SK-N-MC (cell line): ENCODE results near the gene MYL10.
"Not testable (repeated sequence)": the region's sequence is repeated elsewhere in the genome, so short reads cannot be mapped to it uniquely, and the experiment has no call there.

Experiments used
- DNase-seq: peaks from one replicate; pipeline ENCODE4 v3.0.0-alpha.2; 2011; ENCODE audit warnings: low read depth, low spot score
- H3K27ac ChIP-seq: fragments of 200-600 bp; sonication (generic); 2 replicates; pipeline ENCODE4 v1.5.1; 2016; ENCODE audit warnings: mixed run types
- H3K36me3 ChIP-seq: fragments of 200-600 bp; sonication (generic); 2 replicates; pipeline ENCODE4 v1.6.1; 2017; ENCODE audit warnings: antibody characterized with exemption, low read length, mixed read lengths; ENCODE audit not compliant: insufficient read depth
- H3K4me3 ChIP-seq: fragments of 200-600 bp; sonication (generic); 2 replicates; pipeline ENCODE4 v1.5.1; 2016
- H3K9ac ChIP-seq: fragments of 200-600 bp; sonication (generic); 2 replicates; pipeline ENCODE4 v1.8.0; 2017; ENCODE audit warnings: mixed run types, mixed read lengths; ENCODE audit not compliant: insufficient read length
- H3K9me3 ChIP-seq: fragments of 200-600 bp; sonication (generic); 2 replicates; pipeline ENCODE4 v1.6.1; 2017; ENCODE audit warnings: low read depth, mild to moderate bottlenecking, antibody characterized with exemption, low read length, moderate library complexity, mixed read lengths
- EZH2 ChIP-seq: fragments of 200-600 bp; sonication (generic); IDR thresholded peaks from one replicate; pipeline ENCODE4 v1.6.1; 2017; ENCODE audit warnings: antibody characterized with exemption
- FOXP2 ChIP-seq: optimal IDR thresholded peaks from 2 replicates; pipeline ENCODE3; 2011; ENCODE audit warnings: mild to moderate bottlenecking, moderate library complexity; ENCODE audit not compliant: insufficient read depth; ENCODE audit errors: extremely low read length, control extremely low read depth
- POLR2AphosphoS5 ChIP-seq: IDR thresholded peaks from 2 replicates; pipeline ENCODE4 v1.6.1; 2012; ENCODE audit warnings: mild to moderate bottlenecking, low read depth, low read length, borderline replicate concordance

The MYL10 gene

GRCh38 chr7:101608772-101609713, 20.1 kb downstream of the MYL10 start:
- TF ChIP-seq EZH2: no peak
- no peak for TF ChIP-seq POLR2AphosphoS5
- no peak for TF ChIP-seq FOXP2
- no peak overlapping the region for H3K4me3 ChIP-seq
- H3K36me3 ChIP-seq: no peaks in the 10 kb centered on the region
- no peak overlapping the region for H3K27ac ChIP-seq
- no peak for DNase-seq
- H3K9ac ChIP-seq: no peak overlapping the region
- H3K9me3 ChIP-seq: no peaks in the 10 kb centered on the region

DNA sequence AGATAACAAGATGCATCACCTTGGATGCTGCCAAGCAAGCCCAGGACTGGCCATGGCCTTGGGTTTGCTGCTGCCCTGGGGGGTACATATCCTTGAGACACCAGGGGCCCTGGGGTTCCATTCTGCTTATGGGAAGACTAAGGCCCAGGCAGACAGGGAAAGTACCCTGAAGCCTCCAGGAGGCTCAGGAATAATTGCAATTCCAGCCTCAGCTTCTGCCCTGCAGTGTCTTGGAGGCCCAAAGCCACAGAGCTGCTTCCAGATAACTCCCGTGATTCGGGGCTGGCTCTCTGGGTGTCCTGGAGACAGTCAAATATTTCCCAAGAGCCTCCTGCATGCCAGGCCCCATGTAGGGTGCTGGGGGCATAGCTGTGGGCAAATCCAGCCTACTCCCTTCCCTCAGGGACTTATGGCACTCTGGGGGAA, 22.6 kb downstream of the MYL10 start:
- Histone ChIP-seq H3K9me3 (no peaks in the 10 kb centered on the region), H3K9ac (no peak overlapping the region), H3K27ac (no peak overlapping the region), H3K4me3 (no peak overlapping the region), H3K36me3 (no peaks in the 10 kb centered on the region)
- TF ChIP-seq EZH2: no peak
- no peak for TF ChIP-seq POLR2AphosphoS5
- no peak for TF ChIP-seq FOXP2
- no peak for DNase-seq

DNA sequence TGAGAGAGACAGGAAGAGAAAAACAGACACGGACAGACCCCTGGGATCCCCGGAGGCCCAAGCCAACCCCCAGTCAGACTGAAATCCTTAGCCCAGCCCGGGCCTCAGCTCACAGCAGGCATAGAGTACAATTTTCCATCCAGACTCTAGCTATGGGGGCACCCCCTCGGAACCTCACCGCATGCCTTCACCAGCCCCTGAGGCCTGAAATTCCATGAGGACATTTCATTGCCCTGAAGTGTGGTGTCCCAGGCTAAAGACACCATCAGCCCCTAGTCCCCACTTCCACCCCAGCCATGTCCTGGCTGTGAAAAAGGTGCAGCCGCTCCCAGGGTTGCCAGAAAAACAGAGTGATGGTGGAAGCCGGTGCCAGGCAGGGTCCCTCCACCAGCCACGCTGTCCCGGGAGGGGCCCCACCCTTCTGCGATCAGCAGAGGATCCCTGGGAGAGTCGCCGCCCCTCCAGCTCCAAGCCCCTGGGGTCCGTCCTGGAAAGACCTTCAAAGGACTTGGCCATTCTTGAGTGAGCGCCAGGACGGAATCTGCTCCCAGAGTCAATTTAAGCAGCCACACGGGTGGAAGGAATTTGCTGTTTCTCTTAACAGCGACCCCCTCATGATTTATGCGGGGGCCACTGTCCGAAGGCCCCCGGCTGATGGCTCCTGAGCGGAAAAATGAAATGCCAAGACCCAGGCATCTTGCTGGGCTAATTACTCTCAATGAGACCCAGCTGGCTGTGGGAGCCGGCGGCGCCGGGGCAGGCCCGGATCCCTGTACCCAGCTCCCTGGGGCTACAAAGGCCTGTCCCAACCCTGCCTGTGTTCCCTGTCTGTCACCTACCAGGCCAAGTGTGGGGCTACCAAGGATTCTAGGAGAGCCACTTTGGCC, 23.2 kb downstream of the MYL10 start:
- Histone ChIP-seq H3K9me3 (no peaks in the 10 kb centered on the region), H3K36me3 (no peaks in the 10 kb centered on the region), H3K4me3 (no peak overlapping the region), H3K27ac (no peak overlapping the region), H3K9ac (no peak overlapping the region)
- DNase-seq: no peak
- no peak for TF ChIP-seq POLR2AphosphoS5
- no peak for TF ChIP-seq FOXP2
- no peak for TF ChIP-seq EZH2

GRCh38 chr7:101604934-101605332, 24.2 kb downstream of the MYL10 start:
- H3K9ac ChIP-seq, H3K36me3 ChIP-seq, DNase-seq, H3K4me3 ChIP-seq, H3K27ac ChIP-seq, H3K9me3 ChIP-seq: not testable (repeated sequence)

- Histone ChIP-seq H3K9me3 (no peaks in the 10 kb centered on the region), H3K9ac (no peak overlapping the region), H3K4me3 (no peak overlapping the region), H3K27ac (no peak overlapping the region), H3K36me3 (no peaks in the 10 kb centered on the region)
- DNase-seq: no peak
- TF ChIP-seq EZH2 (no peak), FOXP2 (no peak), POLR2AphosphoS5 (no peak)
Measured at GRCh38 chr7:101604331-101604933, 24.7 kb downstream of the MYL10 start.

DNA sequence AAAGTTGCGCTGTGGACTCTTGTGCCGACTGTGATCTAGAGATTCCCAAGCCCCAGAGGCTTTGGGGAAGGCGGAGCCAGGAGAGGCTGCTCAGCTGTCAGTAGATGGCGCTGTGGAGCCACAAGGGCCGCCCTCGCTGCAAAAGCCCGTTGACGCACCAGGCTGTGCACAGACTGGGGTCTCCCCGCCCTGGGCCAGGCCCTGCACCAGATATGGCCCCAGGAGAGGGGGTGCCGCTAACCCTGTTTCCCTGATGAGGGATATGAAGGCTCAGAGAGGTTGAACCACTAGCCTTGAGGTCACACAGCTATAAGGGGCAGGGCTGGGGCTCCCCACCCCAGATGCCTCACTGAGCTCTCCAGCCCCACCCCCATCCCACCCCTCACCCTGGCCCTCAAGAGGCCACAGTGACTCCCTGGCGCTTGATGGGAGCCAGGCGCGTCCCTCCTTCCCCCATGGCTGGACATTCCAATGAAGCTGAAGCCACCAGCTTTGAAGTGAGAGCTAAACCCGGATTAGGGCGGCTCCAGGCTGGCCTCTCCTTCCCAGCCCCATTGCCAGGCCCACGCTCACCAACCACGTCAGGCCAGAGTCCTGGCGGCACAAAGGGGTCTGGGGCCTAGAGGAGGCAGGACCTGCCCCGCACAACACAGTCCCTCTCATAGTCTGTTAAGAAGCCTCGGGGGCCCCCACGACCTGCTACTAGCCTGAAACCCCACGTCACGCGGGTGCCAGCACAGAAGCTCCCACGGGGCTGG, 26.4 kb downstream of the MYL10 start:
- no peak for DNase-seq
- TF ChIP-seq POLR2AphosphoS5 (no peak), EZH2 (no peak), FOXP2 (no peak)
- H3K9me3 ChIP-seq: no peaks in the 10 kb centered on the region
- H3K4me3 ChIP-seq: no peak overlapping the region
- no peak overlapping the region for H3K27ac ChIP-seq
- H3K36me3 ChIP-seq: no peaks in the 10 kb centered on the region
- H3K9ac ChIP-seq: no peak overlapping the region

DNA sequence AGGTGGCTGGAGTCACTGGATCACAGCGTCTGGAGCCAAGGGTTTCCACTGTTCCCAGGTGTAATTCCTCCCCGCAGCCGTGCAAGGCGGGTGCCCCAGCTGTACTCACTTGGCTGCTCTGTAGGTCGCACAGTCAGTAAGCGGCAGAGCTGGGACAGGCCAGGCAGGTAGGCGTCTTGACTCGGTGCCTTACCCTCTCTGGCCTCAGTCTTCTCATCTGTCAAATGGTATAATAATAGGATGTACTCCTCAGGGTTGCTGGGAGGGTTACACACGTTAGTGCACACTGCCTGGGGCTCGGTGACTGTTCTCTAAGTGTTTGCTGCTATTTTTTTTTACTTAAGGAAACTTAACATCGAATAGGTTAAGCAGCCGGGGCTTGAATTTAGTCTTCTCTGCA, 27.0 kb downstream of the MYL10 start:
- H3K9me3 ChIP-seq: no peaks in the 10 kb centered on the region
- no peak for DNase-seq
- H3K36me3 ChIP-seq: no peaks in the 10 kb centered on the region
- no peak overlapping the region for H3K4me3 ChIP-seq
- no peak overlapping the region for H3K27ac ChIP-seq
- TF ChIP-seq EZH2 (no peak), FOXP2 (no peak), POLR2AphosphoS5 (no peak)
- H3K9ac ChIP-seq: no peak overlapping the region

GRCh38 chr7:101599787-101600186, 29.3 kb downstream of the MYL10 start:
- H3K9ac ChIP-seq: no peak overlapping the region
- H3K27ac ChIP-seq: no peak overlapping the region
- H3K4me3 ChIP-seq: no peak overlapping the region
- H3K36me3 ChIP-seq: no peaks in the 10 kb centered on the region
- DNase-seq: no peak
- TF ChIP-seq FOXP2: no peak
- no peak for TF ChIP-seq POLR2AphosphoS5
- TF ChIP-seq EZH2: no peak
- no peaks in the 10 kb centered on the region for H3K9me3 ChIP-seq
